Smooth muscle cell (in vitro differentiated cells): ENCODE measurements around the gene CSF1R. TPM values are rescaled to one million over a fixed set of nuclear protein-coding genes. Genes with fewer than 3 reads are reported as not detected.

Source experiments
- DNase-seq: peaks from one replicate; lab custom pipeline; 2025; ENCODE audit not compliant: unreplicated experiment; lab: John Stamatoyannopoulos, UW
- H2AFZ ChIP-seq: fragments of 200-600 bp; sonication (generic); 2 replicates; pipeline ENCODE4 v1.6.0; 2016; ENCODE audit warnings: antibody characterized with exemption, low read depth, mild to moderate bottlenecking
- H3F3A ChIP-seq: fragments of 200-600 bp; sonication (generic); 2 replicates; pipeline ENCODE4 v1.6.0; 2017; ENCODE audit warnings: antibody characterized with exemption, low read depth
- H3K27ac ChIP-seq: fragments of 200-600 bp; sonication (generic); 2 replicates; pipeline ENCODE4 v1.5.1; 2016; ENCODE audit warnings: low read depth, mild to moderate bottlenecking
- H3K27me3 ChIP-seq: fragments of 200-600 bp; sonication (generic); 2 replicates; pipeline ENCODE4 v1.6.1; 2016; ENCODE audit warnings: low read depth, mild to moderate bottlenecking
- H3K36me3 ChIP-seq: fragments of 200-600 bp; sonication (generic); 2 replicates; pipeline ENCODE4 v1.5.1; 2016; ENCODE audit warnings: low read depth
- H3K4me1 ChIP-seq: fragments of 200-600 bp; sonication (generic); 2 replicates; pipeline ENCODE4 v1.5.1; 2016; ENCODE audit warnings: low read depth
- H3K4me2 ChIP-seq: fragments of 200-600 bp; sonication (generic); 2 replicates; pipeline ENCODE4 v1.6.0; 2016; ENCODE audit warnings: mild to moderate bottlenecking
- H3K4me3 ChIP-seq: fragments of 200-600 bp; sonication (generic); 2 replicates; pipeline ENCODE4 v1.5.1; 2016; ENCODE audit warnings: mild to moderate bottlenecking
- H3K79me2 ChIP-seq: fragments of 200-600 bp; sonication (generic); 2 replicates; pipeline ENCODE4 v1.6.0; 2016; ENCODE audit warnings: low read depth, mild to moderate bottlenecking
- H3K9ac ChIP-seq: fragments of 200-600 bp; sonication (generic); 2 replicates; pipeline ENCODE4 v1.6.0; 2016; ENCODE audit warnings: low read depth
- H3K9me3 ChIP-seq: fragments of 200-600 bp; sonication (generic); replicated peaks from 2 replicates; pipeline ENCODE4 v1.5.1; 2016; ENCODE audit warnings: low read depth
- H4K20me1 ChIP-seq: fragments of 200-600 bp; sonication (generic); 2 replicates; pipeline ENCODE4 v1.6.0; 2016; ENCODE audit warnings: low read depth
- CTCF ChIP-seq: fragments of 200-600 bp; sonication (generic); IDR thresholded peaks from 2 replicates; pipeline ENCODE4 v1.5.1; 2017; ENCODE audit warnings: borderline replicate concordance, mild to moderate bottlenecking, antibody characterized with exemption; ENCODE audit not compliant: insufficient read depth, poor library complexity, severe bottlenecking
- WGBS: methylation state at CpG from one replicate; pipeline ENCODE4 v1.1.7; 2016; ENCODE audit warnings: low lambda C conversion rate; 5-methylcytosine and 5-hydroxymethylcytosine counted together
- polyA plus RNA-seq: library from polyadenylated mRNA; unstranded; fragments of >200 nt; fragmentation: Nextera tagmentation; extraction: Ambion mirVana; gene quantifications from 2 replicates; pipeline ENCODE4 v1.2.1, GENCODE V29; 2016
- total RNA-seq: library from RNA; depleted of rRNA; stranded (reverse); fragments of >200 nt; gene quantifications from 2 replicates; pipeline ENCODE4 v1.2.3, GENCODE V29; 2014

Gene CSF1R
- total and polyA plus RNA-seq, 2 experiments from 2014 or later = 2.2 to 3.9 TPM

GRCh38 chr5:150126921-150127265, 40.5 kb upstream of the CSF1R start:
- Histone ChIP-seq H3K27me3 (no peaks in the 10 kb centered on the region), H3K4me2 (no peak overlapping the region), H3K4me3 (no peak overlapping the region), H3F3A (peaks cover 38% of the 10 kb centered on the region), H3K27ac (peak overlapping the region; percentile 49), H3K9ac (no peak overlapping the region), H2AFZ (no peak overlapping the region), H3K79me2 (peaks cover 7% of the 10 kb centered on the region), H3K36me3 (no peaks in the 10 kb centered on the region), H3K4me1 (no peaks in the 10 kb centered on the region), H4K20me1 (peaks cover 11% of the 10 kb centered on the region), H3K9me3 (no peaks in the 10 kb centered on the region)
- no peak for TF ChIP-seq CTCF
- DNase-seq = no peak
- 88% methylated on average over 6 of the region's 6 CpGs for WGBS

GRCh38 chr5:150126199-150126920, 40.0 kb upstream of the CSF1R start:
- H3K79me2 ChIP-seq = peaks cover 1% of the 10 kb centered on the region
- DNase-seq = no peak
- 88% methylated on average over 10 of the region's 10 CpGs for WGBS
- peaks cover 43% of the 10 kb centered on the region for H3F3A ChIP-seq
- no peaks in the 10 kb centered on the region for H3K9me3 ChIP-seq
- TF ChIP-seq CTCF = no peak
- H3K36me3 ChIP-seq = no peaks in the 10 kb centered on the region
- peaks cover 11% of the 10 kb centered on the region for H4K20me1 ChIP-seq
- no peak overlapping the region for H3K9ac ChIP-seq
- H3K27me3 ChIP-seq = no peaks in the 10 kb centered on the region
- peak overlapping the region; percentile 49 for H3K27ac ChIP-seq
- no peaks in the 10 kb centered on the region for H3K4me1 ChIP-seq
- H3K4me3 ChIP-seq = no peak overlapping the region
- H3K4me2 ChIP-seq = no peak overlapping the region
- H2AFZ ChIP-seq = no peak overlapping the region

GRCh38 chr5:150125334-150125733, 39.0 kb upstream of the CSF1R start:
- Histone ChIP-seq H3K79me2 (no peaks in the 10 kb centered on the region), H3K4me1 (no peaks in the 10 kb centered on the region), H3K4me2 (no peak overlapping the region), H3K9me3 (no peaks in the 10 kb centered on the region), H4K20me1 (peaks cover 11% of the 10 kb centered on the region), H3K4me3 (no peak overlapping the region), H3K36me3 (no peaks in the 10 kb centered on the region), H3K27me3 (no peaks in the 10 kb centered on the region), H3K9ac (no peak overlapping the region), H2AFZ (no peak overlapping the region), H3F3A (peaks cover 46% of the 10 kb centered on the region), H3K27ac (peak overlapping the region; percentile 40)
- WGBS = 95% methylated on average over 10 of the region's 10 CpGs
- DNase-seq = no peak
- TF ChIP-seq CTCF = no peak

GRCh38 chr5:150124596-150124995, 38.2 kb upstream of the CSF1R start:
- 89% methylated on average over 3 of the region's 8 CpGs for WGBS
- no peak overlapping the region for H2AFZ ChIP-seq
- no peaks in the 10 kb centered on the region for H3K27me3 ChIP-seq
- TF ChIP-seq CTCF = no peak
- H3K27ac ChIP-seq = peak overlapping the region; percentile 42
- peaks cover 46% of the 10 kb centered on the region for H3F3A ChIP-seq
- peaks cover 9% of the 10 kb centered on the region for H4K20me1 ChIP-seq
- no peak overlapping the region for H3K4me2 ChIP-seq
- H3K79me2 ChIP-seq = no peaks in the 10 kb centered on the region
- no peaks in the 10 kb centered on the region for H3K9me3 ChIP-seq
- H3K4me3 ChIP-seq = no peak overlapping the region
- H3K9ac ChIP-seq = no peak overlapping the region
- H3K4me1 ChIP-seq = no peaks in the 10 kb centered on the region
- DNase-seq = no peak
- H3K36me3 ChIP-seq = no peaks in the 10 kb centered on the region
